Lower lobe of right lung (tissue), 2 donors: ENCODE measurements around the gene TNNC1. TPM values are rescaled to one million over a fixed set of nuclear protein-coding genes. Genes with fewer than 3 reads are reported as not detected.

Experiments used
- ATAC-seq, 2 donors: fragments of 200-7000 bp; cut with Tn5 transposase; one replicate each; pipeline ENCODE4 v1.9.1; 2020 to 2022; ENCODE audit warnings: mild to moderate bottlenecking in 2 of 2, moderate library complexity in 2 of 2
- DNase-seq: peaks from one replicate; pipeline ENCODE4 v3.0.0-alpha.2; 2020
- H3K27ac ChIP-seq: fragments of 200-600 bp; one replicate; pipeline ENCODE4 v1.8.0; 2022
- H3K27me3 ChIP-seq: fragments of 200-600 bp; one replicate; pipeline ENCODE4 v1.8.0; 2022; ENCODE audit warnings: low read depth
- H3K36me3 ChIP-seq: fragments of 200-600 bp; one replicate; pipeline ENCODE4 v1.8.0; 2022; ENCODE audit warnings: mild to moderate bottlenecking
- H3K4me1 ChIP-seq: fragments of 200-600 bp; one replicate; pipeline ENCODE4 v1.8.0; 2022
- H3K4me3 ChIP-seq: fragments of 200-600 bp; one replicate; pipeline ENCODE4 v1.8.0; 2022; ENCODE audit warnings: mild to moderate bottlenecking
- H3K9me3 ChIP-seq: fragments of 200-600 bp; one replicate; pipeline ENCODE4 v1.8.0; 2022
- CTCF ChIP-seq: fragments of 200-600 bp; IDR thresholded peaks from one replicate; pipeline ENCODE4 v1.8.0; 2022; ENCODE audit warnings: antibody characterized with exemption, mild to moderate bottlenecking
- intact Hi-C: fragments of 100-400 bp; cut with DNase I; formaldehyde crosslinking; loops from one replicate; pipeline ENCODE4 v1.11.0; 2022
- total RNA-seq: library from RNA; stranded (reverse); fragmentation: NEBNext Ultra II Directional; extraction: Animal tissue kit (Norgen Biotek cat#: 25700); gene quantifications from one replicate; pipeline ENCODE4 v1.2.1, GENCODE V29; 2021
- donor health status: DM: no; HTN: yes; CAD: no; lungs with severe emphysema.

The TNNC1 gene
- total RNA-seq, 1 donor from 2014 or later = 44.0 TPM

- Histone ChIP-seq H3K27me3 (no peaks in the 10 kb centered on the region), H3K4me3 (no peak overlapping the region), H3K9me3 (no peaks in the 10 kb centered on the region), H3K36me3 (peaks cover 67% of the 10 kb centered on the region), H3K27ac (peak overlapping the region; percentile 11), H3K4me1 (peaks cover 39% of the 10 kb centered on the region)
- DNase-seq = no peak
- intact Hi-C loops = no loop called here
- no peak for TF ChIP-seq CTCF
- no peak for ATAC-seq
Observed at GRCh38 chr3:52468336-52468735, 14.5 kb upstream of the TNNC1 start.

- no peak overlapping the region for H3K27ac ChIP-seq
- H3K36me3 ChIP-seq = peaks cover 80% of the 10 kb centered on the region
Observed at GRCh38 chr3:52463416-52463815, 9.6 kb upstream of the TNNC1 start.

GRCh38 chr3:52461874-52462273, 8.0 kb upstream of the TNNC1 start:
- H3K36me3 ChIP-seq = peaks cover 83% of the 10 kb centered on the region
- DNase-seq (no peak), ATAC-seq (no peak)
- intact Hi-C loops = no loop called here
- peaks cover 8% of the 10 kb centered on the region for H3K4me1 ChIP-seq
- H3K27me3 ChIP-seq = no peaks in the 10 kb centered on the region
- H3K9me3 ChIP-seq = no peaks in the 10 kb centered on the region
- no peak for TF ChIP-seq CTCF
- no peak overlapping the region for H3K4me3 ChIP-seq
- H3K27ac ChIP-seq = no peak overlapping the region

More at GRCh38 chr3:52463416-52463815, 9.6 kb upstream of the TNNC1 start:
- H3K4me3 ChIP-seq = no peak overlapping the region
- peaks cover 5% of the 10 kb centered on the region for H3K4me1 ChIP-seq
- DNase-seq = no peak
- intact Hi-C loops = no loop called here
- ATAC-seq = no peak
- no peaks in the 10 kb centered on the region for H3K27me3 ChIP-seq
- TF ChIP-seq CTCF = no peak
- no peaks in the 10 kb centered on the region for H3K9me3 ChIP-seq

- DNase-seq = no peak
- intact Hi-C loops = no loop called here
- no peaks in the 10 kb centered on the region for H3K9me3 ChIP-seq
Observed at GRCh38 chr3:52458770-52459545, 5.1 kb upstream of the TNNC1 start.

GRCh38 chr3:52458031-52458760, 4.4 kb upstream of the TNNC1 start:
- Histone ChIP-seq H3K36me3 (peaks cover 56% of the 10 kb centered on the region), H3K27me3 (no peaks in the 10 kb centered on the region), H3K9me3 (no peaks in the 10 kb centered on the region), H3K4me3 (no peak overlapping the region), H3K4me1 (peaks cover 33% of the 10 kb centered on the region), H3K27ac (no peak overlapping the region)
- ATAC-seq (no peak), DNase-seq (no peak)
- no peak for TF ChIP-seq CTCF
- intact Hi-C loops = no loop called here

More at GRCh38 chr3:52458770-52459545, 5.1 kb upstream of the TNNC1 start:
- Histone ChIP-seq H3K4me3 (no peak overlapping the region), H3K4me1 (peaks cover 29% of the 10 kb centered on the region), H3K27me3 (no peaks in the 10 kb centered on the region), H3K27ac (no peak overlapping the region), H3K36me3 (peaks cover 61% of the 10 kb centered on the region)
- TF ChIP-seq CTCF = no peak
- ATAC-seq = no peak
